Measurements from ENCODE around the gene CFAP20DC. TPM values are rescaled to one million over a fixed set of nuclear protein-coding genes. Genes with fewer than 3 reads are reported as not detected.

The CFAP20DC gene
- total RNA-seq, 5 donors from 2014 or later (not counting 1 experiment from before 2014, with no cell fraction given) = 0.26 to 0.51 (median 0.28) TPM; not detected in 2

DNA sequence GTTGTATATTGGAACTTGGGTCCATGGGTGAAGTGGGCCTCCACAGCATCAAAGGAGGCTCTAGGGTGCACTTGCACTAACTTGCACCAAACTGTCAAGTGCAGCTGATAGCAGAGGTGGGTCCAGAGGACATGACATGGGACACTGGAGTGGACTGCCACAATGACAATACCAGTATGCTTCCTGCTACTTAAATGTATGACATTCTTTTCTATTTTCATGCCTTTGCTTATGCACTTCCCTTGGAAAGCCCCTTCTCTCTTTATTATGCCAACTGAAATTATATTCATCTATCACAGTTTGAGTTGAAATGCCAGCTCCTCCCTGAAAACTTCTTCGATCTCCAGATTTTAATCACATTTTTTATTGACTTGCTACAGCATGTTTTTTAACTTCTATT, 101.8 kb downstream of the CFAP20DC start:
- Mint-ChIP-seq H3K9me3 (peaks cover 0 to 8% (median 0%) of the 10 kb centered on the region in 3 donors), H3K4me1 (no peaks in the 10 kb centered on the region), H3K27ac (no peak overlapping the region), H3K27me3 (peaks cover 3 to 4% of the 10 kb centered on the region in 2 donors), H3K36me3 (no peaks in the 10 kb centered on the region), H3K4me3 (no peak overlapping the region)
- Histone ChIP-seq H3K4me3 (ENCODE audit: control insufficient read depth in 1 of 2, extremely low read depth in 1 of 2, low read length in 1 of 2) (no peak overlapping the region), H3K27me3 (replicated peaks in 1 of 2; ENCODE audit: control insufficient read depth in 2 of 2, extremely low read depth in 1 of 2, insufficient read depth in 2 of 2, low read length in 1 of 2) (no peaks in the 10 kb centered on the region), H3K27ac (ENCODE audit: low read length) (no peak overlapping the region), H3K36me3 (ENCODE audit: control insufficient read depth in 2 of 2, extremely low read depth in 1 of 2, insufficient read depth in 1 of 2, low read length in 1 of 2) (no peaks in the 10 kb centered on the region), H3K4me1 (ENCODE audit: control insufficient read depth in 1 of 2, extremely low read depth in 1 of 2, insufficient read depth in 2 of 2, low read length in 2 of 2) (no peaks in the 10 kb centered on the region), H3K9me3 (no peaks in the 10 kb centered on the region)
- POLR2A ChIA-PET = no interaction called here
- 20% methylated on average over 1 of the region's 1 CpG for WGBS (ENCODE audit: insufficient coverage)
- DNase-seq (no peak), ATAC-seq (replicated peaks in 1 of 4) (no peak)
- CTCF ChIA-PET = no interaction called here

- POLR2A ChIA-PET = no interaction called here
- Mint-ChIP-seq H3K9me3 (peaks cover 0 to 8% (median 0%) of the 10 kb centered on the region in 3 donors), H3K4me3 (no peak overlapping the region), H3K27ac (no peak overlapping the region), H3K36me3 (no peaks in the 10 kb centered on the region), H3K4me1 (no peaks in the 10 kb centered on the region), H3K27me3 (peaks cover 3 to 4% of the 10 kb centered on the region in 2 donors)
- H3K36me3 ChIP-seq (ENCODE audit: control insufficient read depth in 2 of 2, extremely low read depth in 1 of 2, insufficient read depth in 1 of 2, low read length in 1 of 2) = no peaks in the 10 kb centered on the region
- H3K27me3 ChIP-seq (replicated peaks in 1 of 2; ENCODE audit: control insufficient read depth in 2 of 2, extremely low read depth in 1 of 2, insufficient read depth in 2 of 2, low read length in 1 of 2) = no peaks in the 10 kb centered on the region
- DNase-seq = no peak
- WGBS (ENCODE audit: insufficient coverage) = no CpG with 5 or more reads among the region's 2 CpGs
- CTCF ChIA-PET = no interaction called here
- no peaks in the 10 kb centered on the region for H3K4me1 ChIP-seq (ENCODE audit: control insufficient read depth in 1 of 2, extremely low read depth in 1 of 2, insufficient read depth in 2 of 2, low read length in 2 of 2)
- ATAC-seq (replicated peaks in 1 of 4) = no peak
- H3K9me3 ChIP-seq = no peaks in the 10 kb centered on the region
- H3K4me3 ChIP-seq (ENCODE audit: control insufficient read depth in 1 of 2, extremely low read depth in 1 of 2, low read length in 1 of 2) = no peak overlapping the region
- H3K27ac ChIP-seq (ENCODE audit: low read length) = no peak overlapping the region
Observed at GRCh38 chr3:58946875-58947274, 103.0 kb downstream of the CFAP20DC start.

- H3K4me1 Mint-ChIP-seq = no peaks in the 10 kb centered on the region
- Histone ChIP-seq H3K27ac (ENCODE audit: low read length) (no peak overlapping the region), H3K36me3 (ENCODE audit: control insufficient read depth in 2 of 2, extremely low read depth in 1 of 2, insufficient read depth in 1 of 2, low read length in 1 of 2) (no peaks in the 10 kb centered on the region), H3K9me3 (no peaks in the 10 kb centered on the region), H3K4me3 (ENCODE audit: control insufficient read depth in 1 of 2, extremely low read depth in 1 of 2, low read length in 1 of 2) (no peak overlapping the region), H3K4me1 (ENCODE audit: control insufficient read depth in 1 of 2, extremely low read depth in 1 of 2, insufficient read depth in 2 of 2, low read length in 2 of 2) (no peaks in the 10 kb centered on the region), H3K27me3 (replicated peaks in 1 of 2; ENCODE audit: control insufficient read depth in 2 of 2, extremely low read depth in 1 of 2, insufficient read depth in 2 of 2, low read length in 1 of 2) (no peaks in the 10 kb centered on the region)
- POLR2A ChIA-PET = no interaction called here
- no peaks in the 10 kb centered on the region for H3K27me3 Mint-ChIP-seq
- no peak for DNase-seq
- WGBS (ENCODE audit: insufficient coverage) = 92% methylated on average over 2 of the region's 2 CpGs
- H3K27ac Mint-ChIP-seq = no peak overlapping the region
- no peaks in the 10 kb centered on the region for H3K36me3 Mint-ChIP-seq
- no peak overlapping the region for H3K4me3 Mint-ChIP-seq
- no peak for ATAC-seq (replicated peaks in 1 of 4)
- peaks cover 0 to 8% (median 0%) of the 10 kb centered on the region in 3 donors for H3K9me3 Mint-ChIP-seq
- CTCF ChIA-PET = no interaction called here
Observed at GRCh38 chr3:58938057-58938456, 111.8 kb downstream of the CFAP20DC start.

DNA sequence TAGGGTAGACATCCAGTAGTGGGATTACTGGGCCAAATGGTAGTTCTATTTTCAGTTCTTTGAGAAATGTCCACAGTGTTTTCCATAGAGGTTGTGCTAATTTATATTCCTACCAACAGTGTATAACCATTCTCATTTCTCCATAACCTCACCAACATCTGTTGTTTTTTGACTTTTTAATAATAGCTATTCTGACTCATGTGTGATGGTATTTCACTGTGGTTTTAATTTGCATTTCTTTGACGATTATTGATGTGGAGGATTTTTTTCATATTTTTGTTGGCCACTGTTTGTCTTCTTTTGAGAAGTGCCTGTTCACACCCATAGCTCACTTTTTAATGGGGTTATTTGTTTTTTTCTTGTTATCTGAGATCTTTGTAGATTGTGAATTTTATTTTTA, 125.2 kb downstream of the CFAP20DC start:
- H3K4me1 Mint-ChIP-seq = no peaks in the 10 kb centered on the region
- H3K9me3 ChIP-seq = no peaks in the 10 kb centered on the region
- H3K27ac ChIP-seq (ENCODE audit: low read length) = no peak overlapping the region
- H3K27me3 Mint-ChIP-seq = peaks cover 0 to 1% of the 10 kb centered on the region in 2 donors
- ChIA-PET CTCF (no interaction called here), POLR2A (no interaction called here)
- H3K4me3 Mint-ChIP-seq = no peak overlapping the region
- no peaks in the 10 kb centered on the region for H3K4me1 ChIP-seq (ENCODE audit: control insufficient read depth in 1 of 2, extremely low read depth in 1 of 2, insufficient read depth in 2 of 2, low read length in 2 of 2)
- WGBS (ENCODE audit: insufficient coverage) = no CpG with 5 or more reads among the region's 1 CpG
- H3K36me3 Mint-ChIP-seq = no peaks in the 10 kb centered on the region
- ATAC-seq (replicated peaks in 1 of 4) (no peak), DNase-seq (no peak)
- no peak overlapping the region for H3K27ac Mint-ChIP-seq
- H3K4me3 ChIP-seq (ENCODE audit: control insufficient read depth in 1 of 2, extremely low read depth in 1 of 2, low read length in 1 of 2) = no peak overlapping the region
- no peaks in the 10 kb centered on the region for H3K27me3 ChIP-seq (replicated peaks in 1 of 2; ENCODE audit: control insufficient read depth in 2 of 2, extremely low read depth in 1 of 2, insufficient read depth in 2 of 2, low read length in 1 of 2)
- no peaks in the 10 kb centered on the region for H3K36me3 ChIP-seq (ENCODE audit: control insufficient read depth in 2 of 2, extremely low read depth in 1 of 2, insufficient read depth in 1 of 2, low read length in 1 of 2)
- peaks cover 0 to 9% (median 4%) of the 10 kb centered on the region in 3 donors for H3K9me3 Mint-ChIP-seq

DNA sequence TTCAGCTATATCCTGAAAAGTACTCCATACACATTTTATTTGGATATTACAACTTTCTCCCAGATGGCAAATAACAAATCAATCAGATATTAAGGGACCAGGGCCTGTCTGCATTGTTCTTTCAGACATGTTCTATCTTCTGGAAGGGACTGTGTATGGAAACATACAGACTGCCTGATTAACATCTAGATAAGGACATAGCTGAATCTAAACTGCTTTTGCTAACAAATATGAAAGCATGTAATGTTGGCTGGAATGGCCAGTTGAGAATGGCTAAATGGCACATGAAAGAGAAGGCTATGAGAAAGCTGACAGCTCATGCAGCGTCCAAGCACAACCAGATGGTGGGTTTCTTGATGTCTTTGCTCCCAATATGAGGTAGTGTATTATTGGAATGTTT, 149.4 kb downstream of the CFAP20DC start:
- Mint-ChIP-seq H3K9me3 (peaks cover 5 to 25% (median 19%) of the 10 kb centered on the region in 3 donors), H3K4me1 (peaks cover 7 to 33% (median 11%) of the 10 kb centered on the region in 3 donors), H3K4me3 (no peak overlapping the region), H3K27ac (no peak overlapping the region), H3K27me3 (peaks cover 0 to 12% of the 10 kb centered on the region in 2 donors), H3K36me3 (no peaks in the 10 kb centered on the region)
- no CpG with 5 or more reads among the region's 1 CpG for WGBS (ENCODE audit: insufficient coverage)
- H3K9me3 ChIP-seq = no peaks in the 10 kb centered on the region
- ATAC-seq (replicated peaks in 1 of 4) (no peak), DNase-seq (no peak)
- H3K36me3 ChIP-seq (ENCODE audit: control insufficient read depth in 2 of 2, extremely low read depth in 1 of 2, insufficient read depth in 1 of 2, low read length in 1 of 2) = no peaks in the 10 kb centered on the region
- H3K27me3 ChIP-seq (replicated peaks in 1 of 2; ENCODE audit: control insufficient read depth in 2 of 2, extremely low read depth in 1 of 2, insufficient read depth in 2 of 2, low read length in 1 of 2) = no peaks in the 10 kb centered on the region
- POLR2A ChIA-PET = no interaction called here
- no peak overlapping the region for H3K27ac ChIP-seq (ENCODE audit: low read length)
- CTCF ChIA-PET = no interaction called here
- peaks cover 0 to 12% of the 10 kb centered on the region in 2 experiments for H3K4me1 ChIP-seq (ENCODE audit: control insufficient read depth in 1 of 2, extremely low read depth in 1 of 2, insufficient read depth in 2 of 2, low read length in 2 of 2)
- no peak overlapping the region for H3K4me3 ChIP-seq (ENCODE audit: control insufficient read depth in 1 of 2, extremely low read depth in 1 of 2, low read length in 1 of 2)

- Histone ChIP-seq H3K27ac (ENCODE audit: low read length) (no peak overlapping the region), H3K27me3 (replicated peaks in 1 of 2; ENCODE audit: control insufficient read depth in 2 of 2, extremely low read depth in 1 of 2, insufficient read depth in 2 of 2, low read length in 1 of 2) (no peaks in the 10 kb centered on the region), H3K9me3 (no peaks in the 10 kb centered on the region), H3K4me3 (ENCODE audit: control insufficient read depth in 1 of 2, extremely low read depth in 1 of 2, low read length in 1 of 2) (no peak overlapping the region), H3K36me3 (ENCODE audit: control insufficient read depth in 2 of 2, extremely low read depth in 1 of 2, insufficient read depth in 1 of 2, low read length in 1 of 2) (no peaks in the 10 kb centered on the region), H3K4me1 (ENCODE audit: control insufficient read depth in 1 of 2, extremely low read depth in 1 of 2, insufficient read depth in 2 of 2, low read length in 2 of 2) (peaks cover 0 to 12% of the 10 kb centered on the region in 2 experiments)
- DNase-seq (no peak), ATAC-seq (replicated peaks in 1 of 4) (no peak)
- POLR2A ChIA-PET = no interaction called here
- WGBS (ENCODE audit: insufficient coverage) = 46% methylated on average over 1 of the region's 2 CpGs
- Mint-ChIP-seq H3K27me3 (peaks cover 0 to 12% of the 10 kb centered on the region in 2 donors), H3K4me1 (peaks cover 7 to 33% (median 11%) of the 10 kb centered on the region in 3 donors), H3K4me3 (no peak overlapping the region), H3K36me3 (no peaks in the 10 kb centered on the region), H3K27ac (peak overlapping the region; percentile 9 to 67), H3K9me3 (peaks cover 9 to 28% (median 23%) of the 10 kb centered on the region in 3 donors)
- CTCF ChIA-PET = no interaction called here
Observed at GRCh38 chr3:58899953-58900298, 149.9 kb downstream of the CFAP20DC start.
